Activated effector memory CD4-positive, alpha-beta T cell treated with anti-CD3 and anti-CD28 coated beads, Interleukin-2, amount 50 U/mL, for 16 hours (primary cell): ENCODE measurements around the gene ZBTB39.
A peak's percentile ranks its signal among the peaks of the same experiment; 100 is the strongest.
"Not testable (repeated sequence)": the region's sequence is repeated elsewhere in the genome, so short reads cannot be mapped to it uniquely, and the experiment has no call there.

Experiments used
- DNase-seq: peaks from one replicate; pipeline ENCODE4 v3.0.0-alpha.2; 2020

ZBTB39 gene

DNA sequence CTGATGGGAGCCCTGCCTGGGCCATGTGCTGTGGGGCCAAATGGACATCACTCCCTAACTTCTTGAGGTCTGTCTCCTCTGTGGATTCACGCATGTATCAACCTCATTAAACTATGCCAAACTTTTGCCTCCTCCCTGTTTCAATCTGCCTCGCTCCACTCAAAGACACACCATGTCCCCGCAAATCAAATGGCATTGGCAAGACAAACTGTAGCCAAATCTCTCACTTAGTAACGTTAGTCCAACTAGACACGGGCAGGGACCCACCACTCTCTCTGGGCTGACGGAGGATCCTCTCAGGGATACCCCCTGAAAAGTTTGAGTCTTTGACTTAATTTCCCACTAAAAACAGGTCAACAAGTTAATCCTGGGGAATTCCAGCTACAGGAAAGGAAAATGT lies 8.0 kb downstream of the ZBTB39 start:
- no peak for DNase-seq

GRCh38 chr12:56996793-56997545 lies 9.4 kb downstream of the ZBTB39 start:
- no peak for DNase-seq

- DNase-seq, result no peak
These were observed 10.3 kb downstream of the ZBTB39 start for GRCh38 chr12:56995930-56996496.

GRCh38 chr12:56995201-56995929 lies 11.0 kb downstream of the ZBTB39 start:
- no peak for DNase-seq

- no peak for DNase-seq
These were observed 12.1 kb downstream of the ZBTB39 start for GRCh38 chr12:56994231-56994746.

GRCh38 chr12:56993346-56993745 lies 13.0 kb downstream of the ZBTB39 start:
- DNase-seq, result no peak

GRCh38 chr12:56991319-56992246 lies 14.8 kb downstream of the ZBTB39 start:
- no peak for DNase-seq

GRCh38 chr12:56990648-56991318 lies 15.6 kb downstream of the ZBTB39 start:
- no peak for DNase-seq

- DNase-seq, result no peak
These were observed 16.3 kb downstream of the ZBTB39 start for GRCh38 chr12:56989861-56990610.

GRCh38 chr12:56988207-56988739 lies 18.1 kb downstream of the ZBTB39 start:
- DNase-seq, result no peak

DNA sequence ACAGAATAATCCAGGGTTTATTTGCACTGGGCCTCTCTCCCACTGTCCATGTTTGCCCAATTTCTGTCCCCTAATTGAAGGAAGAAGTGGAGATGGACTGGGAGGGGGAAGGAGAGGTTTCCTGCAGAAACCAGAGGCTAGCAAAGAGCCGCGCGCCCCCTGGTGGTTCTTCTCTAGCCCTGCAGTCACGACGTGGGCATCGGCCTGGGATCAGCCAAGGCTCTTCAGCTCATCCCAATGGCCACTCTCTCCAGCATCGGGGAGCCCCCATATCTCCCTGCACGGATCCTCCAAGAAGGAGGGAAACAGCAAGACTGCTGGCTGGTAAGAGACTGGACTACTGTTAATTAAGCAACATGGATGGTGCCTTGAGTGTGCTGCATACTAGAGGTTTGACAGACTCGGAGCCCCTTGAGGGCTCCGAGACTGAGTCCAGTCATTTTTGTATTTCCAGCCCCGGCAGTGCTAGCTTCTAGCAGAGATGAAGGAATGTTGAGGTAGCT lies 18.7 kb downstream of the ZBTB39 start:
- peak; percentile 90 for DNase-seq

DNA sequence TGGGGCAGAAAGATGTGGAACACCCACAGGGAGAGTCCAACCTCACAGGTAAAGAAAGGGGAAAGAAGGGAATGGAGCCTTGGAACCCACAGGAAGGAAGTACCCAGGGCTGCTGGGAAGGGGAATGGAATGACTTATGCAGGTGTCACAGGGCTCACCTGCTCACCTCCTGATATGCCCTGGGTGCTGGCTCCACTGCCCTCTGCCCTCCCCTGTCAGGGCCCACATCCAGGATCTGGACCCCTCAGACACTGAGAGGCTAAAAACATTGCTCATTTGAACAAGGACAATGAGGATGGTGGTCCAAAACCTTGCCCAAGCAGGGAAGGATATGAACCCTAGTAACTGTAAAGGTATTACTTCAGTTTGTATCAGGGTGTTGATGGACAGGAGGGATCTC lies 19.3 kb downstream of the ZBTB39 start:
- DNase-seq, result no peak

DNA sequence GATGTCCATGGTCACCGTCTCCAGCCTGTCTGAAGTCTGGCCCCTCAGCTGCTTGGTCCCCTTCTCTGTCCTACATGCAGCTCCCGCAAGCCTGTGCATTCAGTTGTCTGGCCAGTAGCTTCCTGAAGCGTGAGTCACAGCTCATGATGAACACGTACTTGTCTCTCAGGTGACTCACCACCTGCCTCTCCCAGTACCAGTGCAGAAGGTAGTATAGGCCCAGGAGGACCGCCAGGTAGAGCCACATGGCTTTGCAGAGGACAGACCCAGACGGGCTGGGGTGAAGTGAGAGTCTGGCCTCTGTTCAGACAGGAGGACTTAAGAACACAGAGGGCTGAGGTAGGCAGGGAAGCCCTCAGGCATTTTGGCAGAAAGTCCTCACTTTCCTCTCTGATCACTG lies 20.6 kb downstream of the ZBTB39 start:
- DNase-seq, result not testable (repeated sequence)

GRCh38 chr12:56983386-56983785 lies 23.0 kb downstream of the ZBTB39 start:
- no peak for DNase-seq

DNA sequence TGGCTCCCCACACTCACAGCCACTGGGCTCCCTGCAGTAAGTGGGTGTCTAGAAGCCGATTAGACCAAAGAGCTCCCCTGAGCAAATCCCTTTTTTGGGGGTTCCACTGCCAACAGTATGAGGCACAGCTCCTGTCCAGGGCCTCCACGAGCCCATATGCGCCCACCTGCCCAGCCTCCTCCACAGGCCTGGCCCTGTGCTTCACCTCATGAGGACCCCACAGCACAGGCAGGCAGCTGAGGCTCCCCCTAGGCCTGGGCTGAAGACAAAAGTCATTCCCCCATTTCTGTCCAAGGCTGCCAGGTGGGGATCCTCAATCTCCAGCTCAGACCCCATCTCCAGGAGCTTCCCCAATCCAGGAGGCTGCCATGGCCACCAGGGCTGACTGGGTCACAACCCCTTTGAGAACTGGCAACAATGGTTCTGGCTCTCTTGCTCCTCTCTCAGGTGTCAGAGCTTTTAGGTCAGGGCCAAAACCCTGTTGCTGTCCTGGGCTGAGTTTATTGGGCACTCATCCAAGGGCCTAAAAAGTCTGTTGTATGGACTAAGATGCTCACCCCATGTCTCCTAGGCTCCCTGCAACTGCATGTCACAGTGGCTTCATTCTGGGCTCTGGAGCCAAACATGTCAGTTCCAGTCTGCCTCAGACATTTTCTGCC lies 23.6 kb downstream of the ZBTB39 start:
- DNase-seq, result not testable (repeated sequence)

DNA sequence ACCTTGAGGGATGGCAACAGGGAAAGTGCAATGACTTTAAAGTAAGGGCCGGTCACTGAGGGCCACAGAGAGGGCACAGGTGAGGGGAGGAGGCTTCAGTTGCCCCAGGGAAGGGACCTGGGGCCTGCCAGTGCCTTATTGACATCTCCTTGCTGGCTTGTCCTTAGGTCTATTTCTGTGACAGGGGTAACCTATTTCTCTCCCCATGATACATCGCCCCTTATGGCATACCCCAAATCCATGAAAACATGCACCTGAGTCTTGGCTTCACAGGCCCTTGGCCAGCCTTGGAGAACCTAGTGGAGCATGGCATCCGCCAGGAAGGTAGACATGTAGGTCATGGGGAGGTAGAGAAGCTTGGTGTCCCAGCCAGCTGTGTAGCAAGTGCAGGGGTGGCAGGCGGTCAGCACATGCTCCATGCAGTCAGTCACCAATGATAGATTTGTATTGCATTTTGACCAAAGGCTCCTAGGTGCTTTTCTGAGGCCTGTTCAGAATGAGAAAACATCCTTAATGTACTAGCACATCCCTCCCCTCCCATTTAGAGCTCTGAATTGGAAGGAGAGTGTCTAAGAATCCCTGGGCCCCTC lies 25.3 kb downstream of the ZBTB39 start:
- no peak for DNase-seq

DNA sequence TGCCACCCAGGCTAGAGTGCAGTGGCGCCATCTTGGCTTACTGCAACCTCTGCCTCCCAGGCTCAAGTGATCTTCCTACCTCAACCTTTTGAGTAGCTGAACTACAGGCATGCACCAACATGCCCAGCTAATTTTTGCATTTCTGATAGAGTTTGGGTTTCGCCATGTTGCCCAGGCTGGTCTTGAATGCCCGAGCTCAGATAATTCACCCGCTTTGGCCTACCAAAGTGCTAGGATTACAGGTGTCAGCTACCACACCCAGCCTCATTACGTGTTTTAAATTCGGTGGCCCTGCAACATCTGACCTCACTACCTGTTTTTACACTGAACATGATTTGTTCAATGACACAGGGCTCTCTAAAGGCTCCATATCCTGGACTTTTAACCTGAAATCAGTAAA lies 26.1 kb downstream of the ZBTB39 start:
- no peak for DNase-seq

- DNase-seq, result no peak
These were observed 26.7 kb downstream of the ZBTB39 start for GRCh38 chr12:56979628-56980027.

- no peak for DNase-seq
These were observed 27.8 kb downstream of the ZBTB39 start for GRCh38 chr12:56978397-56979138.
